Transverse colon (tissue), 4 donors: ENCODE results near the gene MPRIP. TPM values are rescaled to one million over a fixed set of nuclear protein-coding genes. Genes with fewer than 3 reads are reported as not detected.

Experiments used
- DNase-seq: peaks from one replicate; pipeline ENCODE4 v3.0.0-alpha.2; 2019
- H3K27ac ChIP-seq, 4 donors: fragments of 200-600 bp; sonication (generic); 2 replicates each; pipeline ENCODE4 v1.5.1; 2016 to 2018; ENCODE audit warnings: inconsistent platforms in 4 of 4
- H3K27me3 ChIP-seq: fragments of 200-600 bp; sonication (generic); 2 replicates; pipeline ENCODE4 v1.5.1; 2017; ENCODE audit warnings: inconsistent platforms
- H3K36me3 ChIP-seq, 4 donors: fragments of 200-600 bp; sonication (generic); 2 replicates each; pipeline ENCODE4 v1.5.1; 2017 to 2019; ENCODE audit warnings: inconsistent platforms in 4 of 4
- H3K4me1 ChIP-seq, 4 donors: fragments of 200-600 bp; sonication (generic); 2 replicates each; pipeline ENCODE4 v1.5.1; 2017 to 2020; ENCODE audit warnings: inconsistent platforms in 4 of 4
- H3K4me3 ChIP-seq, 4 donors: fragments of 200-600 bp; sonication (generic); 1 replicate in 1 of 4; 2 replicates in 3 of 4; pipeline versions ENCODE4 v1.5.1 to v1.6.1; 2017 to 2019; ENCODE audit warnings: inconsistent platforms in 4 of 4
- H3K9me3 ChIP-seq, 2 donors: fragments of 200-600 bp; sonication (generic); 2 replicates each; pipeline ENCODE4 v1.5.1; 2017 to 2019; ENCODE audit warnings: inconsistent platforms in 2 of 2
- EP300 ChIP-seq: sonication (generic); formaldehyde crosslinking; IDR thresholded peaks from one replicate; pipeline ENCODE4 v1.6.1; 2017; ENCODE audit warnings: antibody characterized with exemption, low read depth
- POLR2A ChIP-seq: fragments of 450-650 bp; IDR thresholded peaks from one replicate; pipeline ENCODE4 v1.6.1; 2016; ENCODE audit warnings: antibody characterized with exemption, mild to moderate bottlenecking, moderate library complexity
- POLR2AphosphoS5 ChIP-seq, 3 donors: sonication (generic); formaldehyde crosslinking; IDR thresholded peaks; one replicate each; pipeline ENCODE4 v1.6.1; 2016; ENCODE audit warnings: antibody characterized with exemption in 3 of 3
- WGBS, 2 donors: methylation state at CpG; one replicate each; pipeline ENCODE4 v1.1.5; 2018; ENCODE audit warnings: low coverage in 1 of 2; 5-methylcytosine and 5-hydroxymethylcytosine counted together
- in situ Hi-C, 4 donors: fragments of 200-750 bp; cut with MboI; loops; one replicate each; pipeline versions ENCODE4 v1.15.0 to v1.15.1; 2017; ENCODE audit warnings: low sequenced_read_pairs in 3 of 4, low pct_ligation_motif_present in 1 of 4, low pct_unique_long_range_greater_than_20kb in 1 of 4
- intact Hi-C: fragments of 100-400 bp; cut with DNase I; formaldehyde crosslinking; loops from one replicate; pipeline ENCODE4 v1.15.1; 2023; ENCODE audit warnings: low total_unique reads
- total RNA-seq, 4 donors: library from RNA; depleted of rRNA; stranded (reverse); fragments of >200 nt; gene quantifications; one replicate each; pipeline ENCODE4 v1.1.0, GENCODE V29; 2016
- TF ChIP-seq, protein P1 (sequence below), 5 experiments: fragments of 200-600 bp in 3 of 5; fragments of 450-650 bp in 2 of 5; sonication (generic) in 3 of 5; IDR thresholded peaks; 1 replicate in 2 of 5; 2 replicates in 3 of 5; pipeline ENCODE4 v1.5.1; 2016 to 2017; ENCODE audit warnings: antibody characterized with exemption in 5 of 5, inconsistent platforms in 3 of 5, mild to moderate bottlenecking in 2 of 5, moderate library complexity in 1 of 5

Gene MPRIP
- total RNA-seq, 4 donors from 2014 or later = 124 to 368 (median 158) TPM

DNA sequence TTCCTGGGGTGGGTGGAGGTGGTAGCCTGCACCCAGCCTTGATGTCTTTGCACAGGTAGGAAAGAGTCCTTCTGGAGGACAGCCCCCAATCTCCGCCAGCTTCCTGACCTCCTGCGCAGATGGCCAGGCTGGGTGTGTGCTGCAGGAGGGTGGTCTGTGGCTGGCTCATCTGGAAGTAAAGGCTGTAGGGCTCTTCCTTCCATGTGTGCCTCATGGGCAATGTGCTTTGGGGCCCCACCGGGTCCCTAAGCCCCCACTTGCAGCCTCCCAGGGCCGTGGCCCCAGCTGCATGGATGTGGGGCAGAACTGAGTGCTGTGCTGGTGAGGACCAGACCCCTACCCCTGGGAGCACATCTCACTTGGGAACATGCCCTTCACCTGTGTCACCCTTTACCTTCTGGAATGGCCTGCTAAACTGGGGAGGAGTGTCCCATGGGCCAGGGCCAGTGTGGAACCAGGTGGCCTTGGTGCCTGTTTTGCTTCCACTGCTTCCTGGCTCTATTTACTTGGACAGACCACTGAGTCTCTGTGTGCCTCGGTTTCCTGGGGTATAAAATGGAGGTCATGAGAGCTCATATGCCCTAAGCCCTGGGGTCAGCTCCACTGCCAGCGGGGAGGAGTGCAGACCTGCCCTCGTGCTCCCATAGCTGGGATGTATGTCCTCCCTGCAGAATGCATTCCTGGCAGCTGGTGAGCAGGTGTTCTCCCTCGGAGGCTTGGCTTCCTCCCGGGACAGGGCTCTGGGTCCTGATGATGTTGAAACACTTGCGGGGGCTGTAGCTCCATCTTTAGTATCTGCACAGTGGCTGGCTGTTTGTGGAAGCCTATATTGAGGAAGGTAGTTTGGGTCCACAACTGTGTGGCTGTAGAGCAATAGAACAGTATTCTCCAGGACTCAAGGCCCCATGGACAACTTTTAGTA, 18.0 kb downstream of the MPRIP start:
- DNase-seq = no peak
- no peaks in the 10 kb centered on the region for H3K27me3 ChIP-seq
- H3K9me3 ChIP-seq = no peaks in the 10 kb centered on the region
- peaks cover 4 to 53% (median 14%) of the 10 kb centered on the region in 4 donors for H3K4me1 ChIP-seq
- WGBS, 2 donors = 74% methylated on average over 10 of the region's 10 CpGs; no CpG with 5 or more reads in 1 of the 2 donors
- no peaks in the 10 kb centered on the region for H3K36me3 ChIP-seq
- no peak overlapping the region for H3K27ac ChIP-seq
- in situ Hi-C loops (no loop called here), intact Hi-C loops (no loop called here)
- TF ChIP-seq POLR2A (no peak), EP300 (no peak), POLR2AphosphoS5 (IDR thresholded peaks at IDR 0.05) (no peak)
- TF ChIP-seq, protein P1, sequence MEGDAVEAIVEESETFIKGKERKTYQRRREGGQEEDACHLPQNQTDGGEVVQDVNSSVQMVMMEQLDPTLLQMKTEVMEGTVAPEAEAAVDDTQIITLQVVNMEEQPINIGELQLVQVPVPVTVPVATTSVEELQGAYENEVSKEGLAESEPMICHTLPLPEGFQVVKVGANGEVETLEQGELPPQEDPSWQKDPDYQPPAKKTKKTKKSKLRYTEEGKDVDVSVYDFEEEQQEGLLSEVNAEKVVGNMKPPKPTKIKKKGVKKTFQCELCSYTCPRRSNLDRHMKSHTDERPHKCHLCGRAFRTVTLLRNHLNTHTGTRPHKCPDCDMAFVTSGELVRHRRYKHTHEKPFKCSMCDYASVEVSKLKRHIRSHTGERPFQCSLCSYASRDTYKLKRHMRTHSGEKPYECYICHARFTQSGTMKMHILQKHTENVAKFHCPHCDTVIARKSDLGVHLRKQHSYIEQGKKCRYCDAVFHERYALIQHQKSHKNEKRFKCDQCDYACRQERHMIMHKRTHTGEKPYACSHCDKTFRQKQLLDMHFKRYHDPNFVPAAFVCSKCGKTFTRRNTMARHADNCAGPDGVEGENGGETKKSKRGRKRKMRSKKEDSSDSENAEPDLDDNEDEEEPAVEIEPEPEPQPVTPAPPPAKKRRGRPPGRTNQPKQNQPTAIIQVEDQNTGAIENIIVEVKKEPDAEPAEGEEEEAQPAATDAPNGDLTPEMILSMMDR (IDR thresholded peaks at IDR 0.05) = no peak
- H3K4me3 ChIP-seq = no peak overlapping the region

DNA sequence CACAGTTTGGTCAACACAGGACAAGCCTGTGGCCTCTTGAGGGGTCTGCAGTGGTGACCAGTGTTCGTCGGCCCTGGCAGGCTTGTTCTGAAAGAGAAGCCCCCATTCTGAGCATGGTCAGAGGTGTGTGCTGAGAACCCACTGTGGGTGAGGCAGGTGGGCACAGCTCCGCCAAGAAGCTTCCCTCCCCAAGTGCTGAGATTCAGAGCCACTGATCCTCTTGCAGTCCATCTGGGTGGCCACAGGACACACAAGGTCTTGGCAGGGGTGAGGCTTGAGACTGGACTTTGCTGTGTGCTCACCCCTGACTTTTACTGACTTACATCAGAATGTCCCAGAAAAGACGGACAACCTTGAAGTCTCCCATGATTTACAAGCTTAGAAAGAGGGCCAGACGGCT, 18.7 kb downstream of the MPRIP start:
- no peaks in the 10 kb centered on the region for H3K27me3 ChIP-seq
- WGBS, 2 donors = 82 to 100% methylated on average over 1 to 5 of the region's 5 CpGs
- H3K27ac ChIP-seq = no peak overlapping the region
- peaks cover 2 to 49% (median 11%) of the 10 kb centered on the region in 4 donors for H3K4me1 ChIP-seq
- H3K9me3 ChIP-seq = no peaks in the 10 kb centered on the region
- intact Hi-C loops = no loop called here
- in situ Hi-C loops = no loop called here
- TF ChIP-seq EP300 = no peak
- TF ChIP-seq, protein P1 (IDR thresholded peaks at IDR 0.05) = no peak
- no peak for TF ChIP-seq POLR2AphosphoS5 (IDR thresholded peaks at IDR 0.05)
- TF ChIP-seq POLR2A = no peak
- H3K36me3 ChIP-seq = no peaks in the 10 kb centered on the region
- H3K4me3 ChIP-seq = no peak overlapping the region
- no peak for DNase-seq

DNA sequence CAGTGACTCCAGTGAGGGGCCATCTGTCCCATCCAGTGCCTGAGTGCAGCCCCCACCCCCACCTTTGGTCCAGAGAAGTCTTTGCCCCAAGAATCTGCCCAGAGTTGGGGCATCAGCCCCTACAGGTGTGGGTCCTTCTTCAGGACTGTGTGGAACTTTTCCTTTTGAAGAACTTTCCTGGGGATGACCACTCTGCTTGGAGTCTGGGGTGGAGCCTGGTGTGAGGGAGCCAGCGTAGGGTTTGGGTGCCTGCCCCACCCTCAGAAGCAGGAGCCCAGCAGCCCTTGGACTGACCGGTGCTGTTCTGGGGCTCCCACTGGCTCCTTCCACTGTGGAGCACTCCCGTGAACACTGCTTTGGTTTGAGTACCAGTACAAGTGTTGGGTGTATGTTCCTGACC, 19.3 kb downstream of the MPRIP start:
- Histone ChIP-seq H3K9me3 (no peaks in the 10 kb centered on the region), H3K4me3 (no peak overlapping the region), H3K27ac (no peak overlapping the region), H3K36me3 (no peaks in the 10 kb centered on the region), H3K4me1 (peaks cover 0 to 48% (median 8%) of the 10 kb centered on the region in 4 donors), H3K27me3 (no peaks in the 10 kb centered on the region)
- DNase-seq = no peak
- TF ChIP-seq EP300 (no peak), POLR2AphosphoS5 (IDR thresholded peaks at IDR 0.05) (no peak), POLR2A (no peak)
- TF ChIP-seq, protein P1 (IDR thresholded peaks at IDR 0.05) = no peak
- in situ Hi-C loops = no loop called here
- intact Hi-C loops = no loop called here
- WGBS, 2 donors = 68 to 100% methylated on average over 1 to 3 of the region's 3 CpGs

DNA sequence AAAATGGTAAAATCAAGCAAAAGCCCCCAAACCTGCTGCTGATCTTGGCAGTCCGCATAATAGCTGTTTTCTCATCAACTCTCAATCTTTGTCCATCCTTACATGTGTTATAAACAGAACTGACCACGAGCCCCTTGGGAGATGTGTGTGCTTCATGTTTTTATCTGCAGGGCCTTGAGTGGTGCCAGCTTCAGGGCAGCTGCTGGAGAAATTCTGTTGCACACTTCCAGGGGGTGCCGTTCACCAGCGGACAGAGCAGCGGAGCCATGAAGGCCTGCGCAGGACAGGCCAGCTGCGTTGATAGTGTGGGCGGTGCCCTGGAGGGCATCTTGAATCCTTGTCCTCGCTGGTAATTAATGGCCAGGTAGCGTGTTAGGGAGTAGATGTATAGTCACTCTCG, 20.1 kb downstream of the MPRIP start:
- WGBS, 2 donors = 81 to 82% methylated on average over 2 to 11 of the region's 11 CpGs

More for the DNA sequence above, 20.1 kb downstream of the MPRIP start:
- H3K4me3 ChIP-seq = no peak overlapping the region
- H3K27ac ChIP-seq = no peak overlapping the region
- no peak for TF ChIP-seq POLR2AphosphoS5 (IDR thresholded peaks at IDR 0.05)
- TF ChIP-seq POLR2A = no peak
- TF ChIP-seq EP300 = no peak
- TF ChIP-seq, protein P1 (IDR thresholded peaks at IDR 0.05) = no peak
- in situ Hi-C loops (no loop called here), intact Hi-C loops (no loop called here)
- DNase-seq = no peak
- H3K4me1 ChIP-seq = peaks cover 0 to 54% (median 13%) of the 10 kb centered on the region in 4 donors
- H3K36me3 ChIP-seq = no peaks in the 10 kb centered on the region
- no peaks in the 10 kb centered on the region for H3K9me3 ChIP-seq
- H3K27me3 ChIP-seq = no peaks in the 10 kb centered on the region
